HepG2 (cell line): Measurements from ENCODE around the gene RFTN1. TPM values are rescaled to one million over a fixed set of nuclear protein-coding genes. Genes with fewer than 3 reads are reported as not detected.

Experiments used
- BHLHE40 ChIP-seq: IDR thresholded peaks from 2 replicates; pipeline ENCODE4 v1.6.1; 2011; ENCODE audit warnings: low read length, improper control_type of control experiment
- CENPT ChIP-seq: sonication (generic); formaldehyde crosslinking; IDR thresholded peaks from 2 replicates; pipeline ENCODE4 v1.8.0; 2022; ENCODE audit warnings: low read depth, mild to moderate bottlenecking, moderate library complexity, missing genetic modification reagents
- HNRNPLL ChIP-seq: fragments of 200-400 bp; formaldehyde crosslinking; IDR thresholded peaks from 2 replicates; pipeline ENCODE4 v1.6.1; 2017; ENCODE audit warnings: mild to moderate bottlenecking, low read depth, low read length; ENCODE audit not compliant: poor library complexity, severe bottlenecking
- IRF2 ChIP-seq: IDR thresholded peaks from 2 replicates; pipeline ENCODE4 v1.6.1; 2018; ENCODE audit warnings: missing genetic modification reagents, missing compliant biosample characterization
- JUN ChIP-seq: sonication (generic); formaldehyde crosslinking; IDR thresholded peaks from 2 replicates; pipeline ENCODE4 v1.4.0; 2020; ENCODE audit warnings: mild to moderate bottlenecking, missing genetic modification reagents
- MED8 ChIP-seq: sonication (generic); formaldehyde crosslinking; IDR thresholded peaks from 2 replicates; pipeline ENCODE4 v1.8.1; 2023; ENCODE audit warnings: mild to moderate bottlenecking, missing genetic modification reagents; ENCODE audit not compliant: insufficient replicate concordance
- MEF2D ChIP-seq: sonication (generic); formaldehyde crosslinking; IDR thresholded peaks from 2 replicates; pipeline ENCODE4 v1.5.1; 2020; ENCODE audit warnings: mild to moderate bottlenecking, missing genetic modification reagents
- PTBP1 ChIP-seq: fragments of 200-400 bp; formaldehyde crosslinking; IDR thresholded peaks from 2 replicates; pipeline ENCODE4 v1.6.1; 2018; ENCODE audit warnings: low read length, low read depth; ENCODE audit not compliant: poor library complexity, severe bottlenecking
- SMAD9 ChIP-seq: sonication (generic); formaldehyde crosslinking; IDR thresholded peaks from 2 replicates; pipeline ENCODE4 v1.5.1; 2020; ENCODE audit warnings: mild to moderate bottlenecking, missing genetic modification reagents
- SYNCRIP ChIP-seq: fragments of 200-400 bp; formaldehyde crosslinking; IDR thresholded peaks from 2 replicates; pipeline ENCODE4 v1.6.1; 2018; ENCODE audit warnings: mild to moderate bottlenecking, low read depth, low read length; ENCODE audit not compliant: insufficient read depth
- TAF1 ChIP-seq: sonication (generic); formaldehyde crosslinking; IDR thresholded peaks from 2 replicates; pipeline ENCODE4 v1.4.0; 2020; ENCODE audit warnings: missing genetic modification reagents
- polyA plus RNA-seq, 8 experiments: library from polyadenylated mRNA; depleted of rRNA in 3 of 8; stranded (reverse) in 7 of 8; unstranded in 1 of 8; fragments of >200 nt; fragmentation: Illumina TruSeq in 4 of 8; extraction: Trizol in 4 of 8; gene quantifications; 2 replicates each; pipeline versions ENCODE4 v1.2.1 to v1.2.3, GENCODE V29; 2011 to 2016; ENCODE audit warnings: low read depth in 4 of 8, missing spikeins in 1 of 8, mixed read lengths in 1 of 8; ENCODE audit not compliant: insufficient read depth in 1 of 8
- total RNA-seq, 5 experiments: library from RNA; depleted of rRNA; stranded (reverse); fragments of >200 nt; fragmentation: Illumina TruSeq; extraction: Trizol; gene quantifications; 2 replicates each; pipeline ENCODE4 v1.2.3, GENCODE V29; 2016; ENCODE audit warnings: low read depth in 1 of 5
- TF ChIP-seq, protein P1 (sequence below): sonication (generic); formaldehyde crosslinking; IDR thresholded peaks from 2 replicates; pipeline ENCODE4 v1.4.0; 2020; ENCODE audit warnings: mild to moderate bottlenecking, missing genetic modification reagents, borderline replicate concordance
- TF ChIP-seq, protein P2 (sequence below), 2 experiments: sonication (generic) in 1 of 2; formaldehyde crosslinking in 1 of 2; IDR thresholded peaks; 2 replicates each; pipeline versions ENCODE4 v1.5.1 to v1.6.1; 2011 to 2020; ENCODE audit warnings: borderline replicate concordance in 1 of 2, low read depth in 1 of 2, low read length in 1 of 2, mild to moderate bottlenecking in 1 of 2, missing genetic modification reagents in 1 of 2, moderate library complexity in 1 of 2
- TF ChIP-seq, protein P3 (sequence below): IDR thresholded peaks from 2 replicates; pipeline ENCODE4 v1.6.1; 2016; ENCODE audit warnings: missing genetic modification reagents, missing compliant biosample characterization
- TF ChIP-seq, protein P4 (sequence below): IDR thresholded peaks from 2 replicates; pipeline ENCODE4 v1.6.1; 2016; ENCODE audit warnings: low read depth, control low read depth
- TF ChIP-seq, protein P5 (sequence below): sonication (generic); formaldehyde crosslinking; IDR thresholded peaks from 2 replicates; pipeline ENCODE4 v1.5.1; 2020; ENCODE audit warnings: missing genetic modification reagents, mild to moderate bottlenecking, borderline replicate concordance
- TF ChIP-seq, protein P6 (sequence below): sonication (generic); formaldehyde crosslinking; IDR thresholded peaks from 2 replicates; pipeline ENCODE4 v1.4.0; 2020; ENCODE audit warnings: missing genetic modification reagents, low read depth, mild to moderate bottlenecking, borderline replicate concordance

Gene RFTN1
- total and polyA plus RNA-seq, 2 of the 13 experiments (the other 11 are each of a cell fraction or from before 2014, with no cell fraction given), result not detected

DNA sequence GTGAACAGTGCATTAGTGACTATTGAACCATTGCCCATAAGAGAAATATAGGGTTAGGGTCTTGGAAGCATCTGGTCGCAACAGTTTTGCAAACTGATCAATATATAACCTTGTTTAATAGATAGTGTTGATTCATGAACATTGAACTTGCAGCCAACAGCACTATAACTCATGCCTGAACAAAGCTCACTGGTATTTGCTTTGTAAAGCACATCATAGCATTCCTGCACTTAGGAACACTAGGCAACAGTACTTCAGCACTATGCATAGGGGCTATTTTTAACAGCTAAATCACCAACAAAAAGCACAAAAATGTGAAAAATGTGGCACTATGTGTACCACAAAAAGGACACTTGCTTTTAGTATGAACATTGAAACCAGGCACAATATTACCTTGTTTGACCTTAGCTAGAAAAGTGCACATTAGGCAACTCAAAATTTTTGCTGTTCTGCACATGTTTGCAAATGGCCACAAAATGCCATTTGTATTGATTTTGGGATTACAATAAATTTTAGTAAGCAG, 180.5 kb downstream of the RFTN1 start (continued):
- TF ChIP-seq, protein P1, sequence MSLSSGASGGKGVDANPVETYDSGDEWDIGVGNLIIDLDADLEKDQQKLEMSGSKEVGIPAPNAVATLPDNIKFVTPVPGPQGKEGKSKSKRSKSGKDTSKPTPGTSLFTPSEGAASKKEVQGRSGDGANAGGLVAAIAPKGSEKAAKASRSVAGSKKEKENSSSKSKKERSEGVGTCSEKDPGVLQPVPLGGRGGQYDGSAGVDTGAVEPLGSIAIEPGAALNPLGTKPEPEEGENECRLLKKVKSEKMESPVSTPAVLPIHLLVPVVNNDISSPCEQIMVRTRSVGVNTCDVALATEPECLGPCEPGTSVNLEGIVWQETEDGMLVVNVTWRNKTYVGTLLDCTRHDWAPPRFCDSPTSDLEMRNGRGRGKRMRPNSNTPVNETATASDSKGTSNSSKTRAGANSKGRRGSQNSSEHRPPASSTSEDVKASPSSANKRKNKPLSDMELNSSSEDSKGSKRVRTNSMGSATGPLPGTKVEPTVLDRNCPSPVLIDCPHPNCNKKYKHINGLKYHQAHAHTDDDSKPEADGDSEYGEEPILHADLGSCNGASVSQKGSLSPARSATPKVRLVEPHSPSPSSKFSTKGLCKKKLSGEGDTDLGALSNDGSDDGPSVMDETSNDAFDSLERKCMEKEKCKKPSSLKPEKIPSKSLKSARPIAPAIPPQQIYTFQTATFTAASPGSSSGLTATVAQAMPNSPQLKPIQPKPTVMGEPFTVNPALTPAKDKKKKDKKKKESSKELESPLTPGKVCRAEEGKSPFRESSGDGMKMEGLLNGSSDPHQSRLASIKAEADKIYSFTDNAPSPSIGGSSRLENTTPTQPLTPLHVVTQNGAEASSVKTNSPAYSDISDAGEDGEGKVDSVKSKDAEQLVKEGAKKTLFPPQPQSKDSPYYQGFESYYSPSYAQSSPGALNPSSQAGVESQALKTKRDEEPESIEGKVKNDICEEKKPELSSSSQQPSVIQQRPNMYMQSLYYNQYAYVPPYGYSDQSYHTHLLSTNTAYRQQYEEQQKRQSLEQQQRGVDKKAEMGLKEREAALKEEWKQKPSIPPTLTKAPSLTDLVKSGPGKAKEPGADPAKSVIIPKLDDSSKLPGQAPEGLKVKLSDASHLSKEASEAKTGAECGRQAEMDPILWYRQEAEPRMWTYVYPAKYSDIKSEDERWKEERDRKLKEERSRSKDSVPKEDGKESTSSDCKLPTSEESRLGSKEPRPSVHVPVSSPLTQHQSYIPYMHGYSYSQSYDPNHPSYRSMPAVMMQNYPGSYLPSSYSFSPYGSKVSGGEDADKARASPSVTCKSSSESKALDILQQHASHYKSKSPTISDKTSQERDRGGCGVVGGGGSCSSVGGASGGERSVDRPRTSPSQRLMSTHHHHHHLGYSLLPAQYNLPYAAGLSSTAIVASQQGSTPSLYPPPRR (CRISPR knock-in tag), result peak; percentile 87
- TF ChIP-seq MED8, result no peak
- no peak for TF ChIP-seq SMAD9 (CRISPR knock-in tag)
- peak; percentile 100 for TF ChIP-seq MEF2D
- TF ChIP-seq, protein P2, sequence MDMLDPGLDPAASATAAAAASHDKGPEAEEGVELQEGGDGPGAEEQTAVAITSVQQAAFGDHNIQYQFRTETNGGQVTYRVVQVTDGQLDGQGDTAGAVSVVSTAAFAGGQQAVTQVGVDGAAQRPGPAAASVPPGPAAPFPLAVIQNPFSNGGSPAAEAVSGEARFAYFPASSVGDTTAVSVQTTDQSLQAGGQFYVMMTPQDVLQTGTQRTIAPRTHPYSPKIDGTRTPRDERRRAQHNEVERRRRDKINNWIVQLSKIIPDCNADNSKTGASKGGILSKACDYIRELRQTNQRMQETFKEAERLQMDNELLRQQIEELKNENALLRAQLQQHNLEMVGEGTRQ (IDR thresholded peaks at IDR 0.05; ENCODE audit: low read depth, low read length), result no peak
- TF ChIP-seq, protein P2 (CRISPR knock-in tag; IDR thresholded peaks at IDR 0.05; ENCODE audit: borderline replicate concordance), result no peak
- TF ChIP-seq, protein P3, sequence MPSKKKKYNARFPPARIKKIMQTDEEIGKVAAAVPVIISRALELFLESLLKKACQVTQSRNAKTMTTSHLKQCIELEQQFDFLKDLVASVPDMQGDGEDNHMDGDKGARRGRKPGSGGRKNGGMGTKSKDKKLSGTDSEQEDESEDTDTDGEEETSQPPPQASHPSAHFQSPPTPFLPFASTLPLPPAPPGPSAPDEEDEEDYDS, result no peak; the same call in 1 of the 2 replicates
- no peak for TF ChIP-seq SYNCRIP
- no peak for TF ChIP-seq TAF1 (CRISPR knock-in tag)
- TF ChIP-seq IRF2, result peak; percentile 81
- TF ChIP-seq, protein P4, sequence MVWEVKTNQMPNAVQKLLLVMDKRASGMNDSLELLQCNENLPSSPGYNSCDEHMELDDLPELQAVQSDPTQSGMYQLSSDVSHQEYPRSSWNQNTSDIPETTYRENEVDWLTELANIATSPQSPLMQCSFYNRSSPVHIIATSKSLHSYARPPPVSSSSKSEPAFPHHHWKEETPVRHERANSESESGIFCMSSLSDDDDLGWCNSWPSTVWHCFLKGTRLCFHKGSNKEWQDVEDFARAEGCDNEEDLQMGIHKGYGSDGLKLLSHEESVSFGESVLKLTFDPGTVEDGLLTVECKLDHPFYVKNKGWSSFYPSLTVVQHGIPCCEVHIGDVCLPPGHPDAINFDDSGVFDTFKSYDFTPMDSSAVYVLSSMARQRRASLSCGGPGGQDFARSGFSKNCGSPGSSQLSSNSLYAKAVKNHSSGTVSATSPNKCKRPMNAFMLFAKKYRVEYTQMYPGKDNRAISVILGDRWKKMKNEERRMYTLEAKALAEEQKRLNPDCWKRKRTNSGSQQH (CRISPR knock-in tag), result no peak
- TF ChIP-seq CENPT, result no peak
- TF ChIP-seq, protein P5, sequence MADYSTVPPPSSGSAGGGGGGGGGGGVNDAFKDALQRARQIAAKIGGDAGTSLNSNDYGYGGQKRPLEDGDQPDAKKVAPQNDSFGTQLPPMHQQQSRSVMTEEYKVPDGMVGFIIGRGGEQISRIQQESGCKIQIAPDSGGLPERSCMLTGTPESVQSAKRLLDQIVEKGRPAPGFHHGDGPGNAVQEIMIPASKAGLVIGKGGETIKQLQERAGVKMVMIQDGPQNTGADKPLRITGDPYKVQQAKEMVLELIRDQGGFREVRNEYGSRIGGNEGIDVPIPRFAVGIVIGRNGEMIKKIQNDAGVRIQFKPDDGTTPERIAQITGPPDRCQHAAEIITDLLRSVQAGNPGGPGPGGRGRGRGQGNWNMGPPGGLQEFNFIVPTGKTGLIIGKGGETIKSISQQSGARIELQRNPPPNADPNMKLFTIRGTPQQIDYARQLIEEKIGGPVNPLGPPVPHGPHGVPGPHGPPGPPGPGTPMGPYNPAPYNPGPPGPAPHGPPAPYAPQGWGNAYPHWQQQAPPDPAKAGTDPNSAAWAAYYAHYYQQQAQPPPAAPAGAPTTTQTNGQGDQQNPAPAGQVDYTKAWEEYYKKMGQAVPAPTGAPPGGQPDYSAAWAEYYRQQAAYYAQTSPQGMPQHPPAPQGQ (CRISPR knock-in tag), result no peak
- TF ChIP-seq, protein P6, sequence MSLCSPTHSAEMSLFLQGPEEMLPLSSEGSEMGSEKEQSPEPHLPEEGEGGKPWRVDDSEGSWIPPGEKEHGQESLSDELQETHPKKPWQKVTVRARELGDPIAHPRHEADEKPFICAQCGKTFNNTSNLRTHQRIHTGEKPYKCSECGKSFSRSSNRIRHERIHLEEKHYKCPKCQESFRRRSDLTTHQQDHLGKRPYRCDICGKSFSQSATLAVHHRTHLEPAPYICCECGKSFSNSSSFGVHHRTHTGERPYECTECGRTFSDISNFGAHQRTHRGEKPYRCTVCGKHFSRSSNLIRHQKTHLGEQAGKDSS (CRISPR knock-in tag), result no peak
- TF ChIP-seq JUN, result peak; percentile 44; the same call in 1 of the 2 replicates
- no peak for TF ChIP-seq HNRNPLL
- TF ChIP-seq PTBP1, result no peak
- no peak for TF ChIP-seq BHLHE40
